ENCODE results near the gene NR2F2. TPM values are rescaled to one million over a fixed set of nuclear protein-coding genes. Genes with fewer than 3 reads are reported as not detected.

NR2F2 gene
- total and polyA plus RNA-seq, 2 of the 13 experiments (the other 11 are each of a cell fraction or from before 2014, with no cell fraction given): 3.5 to 4.7 TPM

- DNase-seq (ENCODE audit: low spot score) (no peak), ATAC-seq (no peak), FAIRE-seq (no peak)
- H3K9ac ChIP-seq (ENCODE audit: insufficient read depth, low read depth, low read length): no peak overlapping the region
- H3K4me3 ChIP-seq (replicated peaks in 1 of 3; ENCODE audit: insufficient read depth in 1 of 3, low read depth in 2 of 3, low read length in 3 of 3): no peak overlapping the region
- ChIA-PET POLR2A (no interaction called here), CTCF (ENCODE audit: low intra/inter-chr PET ratio, low total read pairs) (no interaction called here)
- H3K4me1 ChIP-seq (ENCODE audit: insufficient read depth, low read length): no peaks in the 10 kb centered on the region
- no peak overlapping the region for H3K4me2 ChIP-seq (ENCODE audit: low read depth, low read length)
- H3K36me3 ChIP-seq (replicated peaks in 1 of 2; ENCODE audit: control insufficient read depth in 1 of 2, insufficient read depth in 2 of 2, low read length in 2 of 2): no peaks in the 10 kb centered on the region
- H3K27ac ChIP-seq (ENCODE audit: extremely low read length, insufficient read depth, low read length): no peak overlapping the region
- H3K79me2 ChIP-seq (ENCODE audit: insufficient read depth, low read length): no peaks in the 10 kb centered on the region
- H3K27me3 ChIP-seq (ENCODE audit: control insufficient read depth in 1 of 2, insufficient read depth in 2 of 2, low read length in 2 of 2): no peaks in the 10 kb centered on the region; a peak in 1 of 5 replicates
- BruUV-seq (replicated peaks): no TSS peak
- H4K20me1 ChIP-seq (ENCODE audit: insufficient read depth, low read length): no peaks in the 10 kb centered on the region
- in situ Hi-C loops (cut with HindIII; ENCODE audit: extremely low pct_ligation_motif_present, low pct_unique_long_range_greater_than_20kb) (loop anchor here (25.0 kb wide), 1 partner anchor 1396 kb away; no protein-coding TSS in a partner anchor), intact Hi-C loops (cut with micrococcal nuclease; ENCODE audit: unreplicated experiment) (no loop called here)
- WGBS (ENCODE audit: low lambda C conversion rate): 67% methylated on average over 33 of the region's 42 CpGs
- H2AFZ ChIP-seq (ENCODE audit: low read length): no peak overlapping the region
- no peaks in the 10 kb centered on the region for H3K9me3 ChIP-seq (ENCODE audit: low read length)
- TF ChIP-seq, protein P1, sequence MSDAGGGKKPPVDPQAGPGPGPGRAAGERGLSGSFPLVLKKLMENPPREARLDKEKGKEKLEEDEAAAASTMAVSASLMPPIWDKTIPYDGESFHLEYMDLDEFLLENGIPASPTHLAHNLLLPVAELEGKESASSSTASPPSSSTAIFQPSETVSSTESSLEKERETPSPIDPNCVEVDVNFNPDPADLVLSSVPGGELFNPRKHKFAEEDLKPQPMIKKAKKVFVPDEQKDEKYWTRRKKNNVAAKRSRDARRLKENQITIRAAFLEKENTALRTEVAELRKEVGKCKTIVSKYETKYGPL (CRISPR knock-in tag; IDR thresholded peaks at IDR 0.05): no peak
- no peak for TF ChIP-seq GFI1 (CRISPR knock-in tag; IDR thresholded peaks at IDR 0.05; ENCODE audit: borderline replicate concordance)
- TF ChIP-seq POLR2AphosphoS5 (IDR thresholded peaks at IDR 0.05; ENCODE audit: low read depth, low read length): no peak
- TF ChIP-seq GATAD2A (CRISPR knock-in tag; IDR thresholded peaks at IDR 0.05): no peak
- TF ChIP-seq ZXDC (CRISPR knock-in tag; IDR thresholded peaks at IDR 0.05): no peak
- TF ChIP-seq ETS1 (CRISPR knock-in tag; IDR thresholded peaks at IDR 0.05): no peak
- no peak for TF ChIP-seq MEIS1 (CRISPR knock-in tag; IDR thresholded peaks at IDR 0.05; ENCODE audit: borderline replicate concordance)
- TF ChIP-seq ZNF574 (CRISPR knock-in tag; IDR thresholded peaks at IDR 0.05): no peak
- no peak for TF ChIP-seq GRHL1 (CRISPR knock-in tag; conservative IDR thresholded peaks at IDR 0.05)
- TF ChIP-seq ATRX (CRISPR knock-in tag; IDR thresholded peaks at IDR 0.05; ENCODE audit: borderline replicate concordance): no peak
- TF ChIP-seq HOXA9 (CRISPR knock-in tag; IDR thresholded peaks at IDR 0.05; ENCODE audit: borderline replicate concordance): no peak
- no peak for TF ChIP-seq HOXA5 (CRISPR knock-in tag; IDR thresholded peaks at IDR 0.05)
- no peak for TF ChIP-seq DMAP1 (CRISPR knock-in tag; IDR thresholded peaks at IDR 0.05)
- TF ChIP-seq CENPT (CRISPR knock-in tag; IDR thresholded peaks at IDR 0.05; ENCODE audit: low read depth): no peak
- TF ChIP-seq ZNF180 (CRISPR knock-in tag; IDR thresholded peaks at IDR 0.05; ENCODE audit: borderline replicate concordance, low read depth): no peak
Measured at GRCh38 chr15:96365781-96366525, 35.5 kb downstream of the NR2F2 start.
